ENCODE measurements around the gene ZSWIM5. TPM values are rescaled to one million over a fixed set of nuclear protein-coding genes. Genes with fewer than 3 reads are reported as not detected.

ZSWIM5 gene
- total RNA-seq, 2 donors from 2014 or later = 8.6 to 11.1 TPM

DNA sequence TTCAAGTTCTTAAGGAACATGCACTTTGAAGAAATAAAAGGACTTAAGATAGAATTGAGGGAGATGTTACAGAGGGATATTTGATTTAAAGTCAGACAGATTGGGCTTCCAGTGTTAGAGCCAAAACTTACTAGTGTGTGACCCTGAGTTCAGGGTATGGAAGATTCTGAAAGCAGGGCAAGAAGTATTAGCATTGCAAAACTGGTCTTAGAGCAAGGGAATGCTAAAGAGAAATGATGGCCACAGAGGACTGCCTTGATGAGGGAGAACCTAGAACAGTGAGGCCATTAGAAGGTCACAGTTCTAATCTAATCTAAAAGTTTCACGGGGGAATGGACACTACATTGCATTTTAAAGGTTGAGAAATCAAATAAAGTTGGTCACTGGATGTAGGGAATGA lies 148.9 kb downstream of the ZSWIM5 start:
- DNase-seq (no peak), ATAC-seq (no peak)
- intact Hi-C loops (cut with DNase I, micrococcal nuclease) = no loop called here

DNA sequence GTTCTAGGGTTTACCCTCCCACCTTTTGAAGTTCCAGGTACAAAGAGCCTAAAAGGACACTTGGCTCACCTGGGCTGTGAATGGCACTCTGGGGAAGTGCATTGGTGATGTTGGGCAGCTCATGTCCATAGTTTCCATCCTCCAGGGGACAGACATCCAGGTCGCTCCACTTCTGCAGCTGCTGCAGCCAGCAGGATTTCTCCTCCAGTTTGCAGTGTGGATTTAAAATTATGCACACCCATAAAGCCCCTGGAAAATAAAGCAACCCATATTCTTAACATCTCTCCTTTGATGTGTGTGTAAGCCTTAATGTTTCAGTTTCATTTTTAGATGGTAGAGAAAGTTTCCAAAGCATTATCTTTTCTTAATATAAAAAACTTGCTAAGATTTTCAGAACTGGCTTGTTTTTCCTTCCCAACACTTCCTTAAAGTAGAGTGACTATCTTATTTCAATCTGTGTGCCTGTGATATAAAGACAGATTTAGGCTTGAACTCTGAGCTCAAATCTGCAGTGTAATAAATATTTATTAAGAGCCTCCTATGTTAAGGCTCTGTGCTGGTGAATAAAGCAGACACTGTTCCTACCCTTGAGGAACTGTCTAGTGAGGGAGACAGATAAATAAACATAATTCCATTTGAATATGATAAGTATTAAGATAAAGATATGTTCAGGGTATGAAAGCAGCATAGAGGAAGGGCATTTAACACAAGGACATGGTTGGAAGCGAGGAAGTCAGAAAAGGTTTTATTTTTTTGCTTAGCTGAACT lies 155.2 kb downstream of the ZSWIM5 start:
- no peak for DNase-seq
- intact Hi-C loops (cut with DNase I, micrococcal nuclease) = no loop called here
- ATAC-seq = no peak

DNA sequence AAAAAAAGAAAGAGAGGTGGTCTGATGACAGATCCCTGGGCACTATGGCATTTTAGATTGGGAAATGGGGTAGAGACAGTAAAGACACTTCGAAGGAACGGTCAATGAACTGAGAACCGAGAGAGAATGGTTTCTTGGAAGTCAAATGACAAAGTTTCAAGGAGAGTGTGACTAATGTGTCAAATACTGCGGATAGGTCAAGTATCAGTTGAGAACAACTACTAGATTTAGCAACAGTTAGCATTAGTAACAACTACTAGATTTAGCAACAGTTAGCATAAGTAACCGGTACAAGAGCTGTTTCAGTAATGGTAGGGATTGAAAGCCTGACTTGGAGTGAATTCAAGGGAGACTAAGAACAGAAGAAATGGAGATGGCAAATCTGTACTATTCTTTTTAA lies 159.4 kb downstream of the ZSWIM5 start:
- DNase-seq = no peak
- intact Hi-C loops (cut with DNase I, micrococcal nuclease) = no loop called here
- no peak for ATAC-seq

DNA sequence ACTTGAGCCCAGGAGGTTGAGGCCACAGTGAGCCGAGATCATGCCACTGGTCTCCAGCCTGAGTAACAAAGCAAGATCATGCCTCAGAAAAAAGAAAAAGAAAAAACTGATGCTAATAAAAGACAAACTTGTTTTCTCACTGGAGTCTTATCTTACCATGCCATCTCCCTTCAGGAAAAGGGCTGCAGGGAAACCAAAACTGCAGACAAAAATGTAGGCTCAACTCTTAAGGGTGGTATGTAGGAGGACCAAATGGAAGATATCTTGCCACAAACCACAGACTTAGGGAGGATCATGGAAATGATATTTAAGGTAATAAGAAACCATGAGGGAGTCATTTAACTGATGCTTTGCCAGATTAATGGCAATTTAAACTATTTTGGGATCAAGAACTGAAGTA lies 161.5 kb downstream of the ZSWIM5 start:
- intact Hi-C loops (cut with DNase I, micrococcal nuclease) = no loop called here
- ATAC-seq = no peak
- no peak for DNase-seq

DNA sequence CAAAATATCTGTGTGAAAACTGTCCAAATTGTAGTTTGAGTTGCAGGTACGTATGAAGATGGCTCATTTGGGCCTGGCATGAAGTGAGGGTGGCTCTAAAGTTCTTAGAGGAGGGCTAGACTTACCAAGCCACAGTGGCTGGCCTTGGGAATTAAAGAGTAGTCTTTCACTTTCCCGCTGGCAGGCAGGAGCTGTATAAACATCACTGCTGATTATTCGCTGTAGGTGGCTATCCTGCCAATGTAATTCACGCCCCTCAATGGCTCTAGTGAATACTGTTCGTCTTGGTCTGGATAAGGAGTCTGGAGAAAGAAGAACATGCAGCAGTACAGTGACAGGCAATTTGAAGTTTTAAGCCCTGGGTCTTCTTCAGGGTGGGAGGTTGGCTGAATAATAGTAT lies 163.3 kb downstream of the ZSWIM5 start:
- intact Hi-C loops (cut with DNase I, micrococcal nuclease) = no loop called here
- ATAC-seq = no peak

GRCh38 chr1:45040297-45040696 lies 166.1 kb downstream of the ZSWIM5 start:
- intact Hi-C loops (cut with DNase I, micrococcal nuclease) = no loop called here
- no peak for DNase-seq
- no peak for ATAC-seq

More for the DNA sequence above, 163.3 kb downstream of the ZSWIM5 start:
- no peak for DNase-seq

- no peak for DNase-seq
- ATAC-seq = no peak
- intact Hi-C loops (cut with DNase I, micrococcal nuclease) = no loop called here
Observed at GRCh38 chr1:45038661-45039364, 167.6 kb downstream of the ZSWIM5 start.

- intact Hi-C loops (cut with DNase I, micrococcal nuclease) = no loop called here
- ATAC-seq (peak; percentile 91), DNase-seq (no peak)
Observed at GRCh38 chr1:45038240-45038639, 168.2 kb downstream of the ZSWIM5 start.

DNA sequence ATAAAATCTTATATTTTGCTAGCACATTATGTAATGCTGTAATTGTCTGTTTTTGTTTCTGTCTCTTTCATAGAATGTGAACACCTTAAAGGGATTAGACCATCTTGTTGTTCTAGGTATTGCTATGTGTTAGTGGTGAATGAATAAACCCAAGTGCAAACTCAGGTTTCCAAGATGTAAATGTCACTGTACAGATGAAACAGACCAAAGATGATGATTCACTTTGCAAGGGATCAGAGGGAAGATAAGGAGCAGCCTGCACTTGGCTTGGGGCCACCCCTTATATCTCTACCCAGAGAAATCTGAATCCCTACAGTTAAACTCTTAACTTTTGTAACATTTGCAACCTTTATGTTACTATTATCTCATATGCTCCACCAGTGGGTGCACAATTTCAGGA lies 168.9 kb downstream of the ZSWIM5 start:
- intact Hi-C loops (cut with DNase I, micrococcal nuclease) = no loop called here
- ATAC-seq (peak; percentile 56), DNase-seq (no peak)

GRCh38 chr1:45035631-45036301 lies 170.6 kb downstream of the ZSWIM5 start:
- no peak for ATAC-seq
- intact Hi-C loops (cut with DNase I, micrococcal nuclease) = no loop called here
- DNase-seq = no peak

DNA sequence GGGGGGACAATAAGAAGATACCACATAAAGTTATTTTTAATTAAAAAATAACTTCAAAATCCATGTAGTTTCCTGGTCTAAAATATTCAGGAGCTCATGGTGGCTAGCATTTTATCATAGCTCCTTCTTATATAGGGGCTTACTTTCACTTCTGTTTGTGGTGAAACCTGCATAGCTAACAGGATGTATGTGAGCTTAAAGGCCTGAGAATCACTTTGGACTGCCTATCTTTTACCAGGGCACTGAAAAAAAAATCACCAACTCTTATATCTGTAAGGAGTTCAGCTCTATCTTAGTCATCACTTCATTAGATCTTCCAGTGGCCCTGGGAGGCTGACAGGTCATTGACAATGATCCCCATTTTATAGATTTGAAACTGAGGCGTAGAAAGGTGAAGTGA lies 173.0 kb downstream of the ZSWIM5 start:
- DNase-seq (no peak), ATAC-seq (no peak)
- intact Hi-C loops (cut with DNase I, micrococcal nuclease) = no loop called here

DNA sequence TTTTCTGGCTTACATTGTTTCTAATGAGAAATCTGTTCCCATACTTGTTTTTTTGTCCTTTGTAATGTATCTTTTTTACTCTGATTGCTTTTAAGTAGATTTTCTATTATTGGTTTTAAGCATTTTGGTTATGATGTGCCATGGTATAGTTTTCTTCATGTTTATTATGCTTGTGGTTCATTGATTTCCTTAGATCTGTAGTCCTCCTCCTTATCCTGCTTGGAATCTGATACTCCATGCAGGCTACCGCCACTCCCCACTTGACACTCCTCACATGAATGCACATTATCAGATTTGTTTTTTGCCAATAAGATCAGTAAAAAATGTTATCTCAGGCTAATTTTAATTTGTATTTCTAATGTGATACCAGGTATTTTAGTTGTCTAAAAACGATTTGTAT lies 173.6 kb downstream of the ZSWIM5 start:
- DNase-seq (no peak), ATAC-seq (no peak)
- intact Hi-C loops (cut with DNase I, micrococcal nuclease) = no loop called here

GRCh38 chr1:45026446-45026845 lies 180.0 kb downstream of the ZSWIM5 start:
- DNase-seq (no peak), ATAC-seq (no peak)
- intact Hi-C loops (cut with DNase I, micrococcal nuclease) = no loop called here

DNA sequence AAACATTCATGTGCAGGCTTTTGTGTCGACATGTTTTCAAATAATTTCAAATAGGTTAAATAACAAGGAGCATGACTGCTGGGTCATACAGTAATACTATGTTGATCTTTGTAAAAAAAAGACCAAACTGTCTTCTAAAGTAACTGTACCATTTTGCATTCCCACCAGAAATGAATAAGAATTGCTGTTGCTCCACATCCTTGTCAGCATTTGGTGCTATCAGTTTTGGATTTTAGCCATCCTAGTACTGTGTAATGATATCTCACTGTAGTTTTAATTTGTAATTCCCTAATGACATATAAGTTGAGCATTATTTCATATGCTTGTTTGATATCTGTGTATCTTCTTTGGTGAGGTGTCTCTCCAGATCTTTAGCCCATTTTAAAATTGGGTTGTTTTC lies 182.7 kb downstream of the ZSWIM5 start:
- intact Hi-C loops (cut with DNase I, micrococcal nuclease) = no loop called here
- ATAC-seq = no peak

DNA sequence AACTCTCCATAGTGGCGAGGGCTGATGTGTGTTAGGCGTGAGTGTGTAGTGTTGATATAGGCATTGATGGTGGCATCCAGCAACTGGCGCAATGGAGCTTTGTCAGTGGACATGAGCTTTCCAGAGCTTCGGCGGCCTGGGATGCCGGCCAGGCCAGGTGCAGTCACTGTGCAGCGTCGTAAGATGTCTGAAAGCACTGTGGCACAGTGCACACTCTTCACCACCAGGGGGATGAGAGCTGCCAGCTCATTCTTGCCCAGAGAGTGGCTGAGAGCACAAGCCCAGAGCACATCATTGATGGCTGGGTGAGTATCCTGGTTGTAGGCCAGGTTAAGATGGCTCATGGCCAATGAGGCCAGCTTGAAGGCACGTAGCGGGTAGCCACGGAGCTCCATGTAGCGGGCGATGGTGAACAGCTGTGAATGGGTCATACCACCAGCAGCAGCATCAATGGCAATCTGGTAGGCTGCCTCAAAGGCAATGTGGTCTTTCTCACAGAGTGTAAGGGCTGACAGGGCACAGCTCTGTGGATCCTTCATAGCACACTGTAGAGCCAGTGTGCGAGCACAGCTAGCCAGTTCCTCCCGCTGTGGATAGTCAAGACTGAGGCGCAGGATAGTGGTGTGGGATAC lies 187.7 kb downstream of the ZSWIM5 start:
- ATAC-seq = peak; percentile 94
- peak; percentile 57 to 77 for DNase-seq
- intact Hi-C loops (cut with DNase I, micrococcal nuclease) = loop anchor here (5.0 to 10.0 kb wide), 2 partner anchors 224 to 279 kb away; no protein-coding TSS in a partner anchor

More for the DNA sequence above, 182.7 kb downstream of the ZSWIM5 start:
- no peak for DNase-seq

DNA sequence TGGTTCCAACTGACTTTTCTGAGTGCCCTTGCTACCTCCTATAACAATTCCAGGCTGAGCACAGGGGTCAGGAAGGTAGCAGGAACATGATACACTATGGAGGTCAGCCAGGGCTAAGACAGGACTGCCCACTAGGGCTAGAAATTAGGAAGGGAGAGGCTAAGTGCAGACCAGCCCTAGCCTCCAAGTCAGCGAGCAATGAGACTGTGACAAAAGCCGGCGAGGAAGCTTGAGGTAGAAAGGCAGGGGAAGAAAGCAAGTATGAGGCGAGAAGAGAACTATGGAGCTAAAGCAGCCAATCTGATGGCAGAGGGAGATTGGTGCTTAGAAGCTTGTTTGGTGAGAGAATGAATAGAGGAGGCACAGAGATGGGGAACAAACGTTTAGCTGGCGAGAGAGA lies 189.6 kb downstream of the ZSWIM5 start:
- intact Hi-C loops (cut with DNase I, micrococcal nuclease) = loop anchor here (5.0 to 10.0 kb wide), 2 partner anchors 222 to 281 kb away; no protein-coding TSS in a partner anchor
- no peak for ATAC-seq
- DNase-seq = no peak

- DNase-seq (no peak), ATAC-seq (no peak)
- intact Hi-C loops (cut with DNase I, micrococcal nuclease) = loop anchor here (5.0 to 10.0 kb wide), 2 partner anchors 221 to 281 kb away; no protein-coding TSS in a partner anchor
Observed at GRCh38 chr1:45016090-45016697, 190.2 kb downstream of the ZSWIM5 start.

DNA sequence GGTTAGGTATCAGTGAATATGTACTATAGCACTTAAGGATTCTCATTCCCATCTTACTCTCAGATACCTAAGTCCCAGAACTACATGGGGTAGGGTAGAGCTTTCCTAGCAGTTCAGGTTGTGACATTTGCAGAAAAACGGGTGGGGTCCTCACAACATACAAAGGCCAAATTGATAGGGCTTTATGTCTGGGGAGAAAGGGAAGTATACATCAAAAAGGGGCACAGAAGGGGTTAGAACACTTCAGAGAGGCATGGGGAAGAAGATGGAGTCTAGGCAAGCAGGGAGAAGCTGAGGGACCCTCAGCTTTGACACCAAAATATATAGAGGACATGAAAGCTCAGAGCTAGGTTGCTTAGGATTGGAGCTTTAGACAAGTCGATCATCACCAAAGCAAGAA lies 190.7 kb downstream of the ZSWIM5 start:
- DNase-seq (no peak), ATAC-seq (no peak)
- intact Hi-C loops (cut with DNase I, micrococcal nuclease) = loop anchor here (2.0 to 10.0 kb wide), 3 partner anchors 221 to 285 kb away; no protein-coding TSS in a partner anchor
